GM18858 (cell line): ENCODE measurements around the gene FAR1.
A peak's percentile ranks its signal among the peaks of the same experiment; 100 is the strongest.

ENCODE experiments used
- ATAC-seq: cut with Tn5 transposase; IDR thresholded peaks from one replicate; pipeline ENCODE4 v1.9.1; 2021; ENCODE audit not compliant: unreplicated experiment

Gene FAR1

DNA sequence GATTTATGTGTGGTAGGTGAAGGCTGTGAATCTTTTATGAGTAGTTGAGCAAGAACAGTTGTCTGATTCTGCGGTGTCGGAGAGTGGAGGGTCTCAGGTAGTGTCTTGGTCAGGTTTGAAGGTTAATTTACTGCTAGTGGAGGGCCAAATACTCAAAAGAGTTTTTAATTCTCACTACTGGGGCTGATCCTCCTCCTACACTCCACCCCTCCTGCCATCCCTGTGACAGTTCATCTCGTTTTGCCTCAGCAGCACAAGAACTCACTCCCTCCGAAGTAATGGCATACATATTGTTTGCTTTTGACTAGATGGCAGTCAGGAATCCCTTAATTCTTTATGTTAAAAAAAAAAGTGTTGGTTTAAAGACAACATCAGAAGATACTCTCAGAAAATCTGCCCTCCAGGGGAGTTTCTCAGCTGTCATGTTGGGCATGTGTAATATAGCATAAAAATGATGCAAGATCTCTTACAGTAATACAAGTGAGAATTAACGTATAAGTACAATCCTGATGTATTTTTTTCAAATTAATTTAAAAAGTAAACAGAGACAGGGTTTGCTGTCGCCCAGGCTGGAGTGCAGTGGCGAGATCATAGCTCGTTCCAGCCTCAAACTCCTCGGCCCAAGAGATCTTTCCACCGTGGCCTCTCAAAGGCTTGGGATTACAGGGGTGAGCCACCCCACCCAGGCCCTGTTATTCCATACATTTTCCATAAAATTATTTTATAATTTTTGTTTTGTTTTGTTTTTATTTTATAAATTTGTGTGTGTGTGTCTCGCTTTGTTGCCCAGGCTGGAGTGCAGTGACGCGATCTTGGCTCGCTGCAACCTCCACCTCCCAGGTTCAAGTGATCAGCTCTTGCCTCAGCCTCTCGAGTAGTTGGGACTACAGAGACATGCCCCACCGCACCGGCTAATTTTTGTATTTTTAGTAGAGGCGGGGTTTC is 1.3 kb downstream of the FAR1 start:
- ATAC-seq: no peak

DNA sequence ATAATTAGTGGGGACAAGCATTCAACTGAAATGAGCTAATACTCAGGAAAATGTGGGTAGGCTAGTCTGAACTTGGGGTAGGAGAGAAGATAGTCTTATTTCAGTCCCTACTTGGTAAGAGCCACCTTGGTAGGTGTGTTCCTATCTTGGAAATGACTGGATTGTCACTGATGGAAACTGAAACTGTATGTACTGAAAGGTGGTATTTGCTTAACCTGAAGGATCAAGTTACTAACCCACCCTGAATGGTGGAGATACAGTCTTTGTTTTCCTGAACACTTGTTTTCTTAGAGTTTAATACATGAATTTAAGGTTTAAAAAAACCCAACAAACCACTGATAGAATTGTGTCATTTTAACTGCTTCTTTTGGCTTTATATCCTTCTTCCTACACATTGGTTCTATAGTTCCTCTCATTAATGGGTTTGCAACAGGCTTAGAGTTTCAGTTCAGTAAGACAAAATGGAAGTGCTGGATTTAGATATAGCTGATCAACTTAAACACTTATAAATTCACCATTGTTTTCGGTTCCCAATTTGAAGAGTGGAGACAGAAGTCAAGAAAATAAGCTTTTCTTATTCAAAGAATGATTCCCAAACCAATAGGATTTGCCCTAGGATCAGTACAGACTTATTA is 4.2 kb downstream of the FAR1 start:
- no peak for ATAC-seq

DNA sequence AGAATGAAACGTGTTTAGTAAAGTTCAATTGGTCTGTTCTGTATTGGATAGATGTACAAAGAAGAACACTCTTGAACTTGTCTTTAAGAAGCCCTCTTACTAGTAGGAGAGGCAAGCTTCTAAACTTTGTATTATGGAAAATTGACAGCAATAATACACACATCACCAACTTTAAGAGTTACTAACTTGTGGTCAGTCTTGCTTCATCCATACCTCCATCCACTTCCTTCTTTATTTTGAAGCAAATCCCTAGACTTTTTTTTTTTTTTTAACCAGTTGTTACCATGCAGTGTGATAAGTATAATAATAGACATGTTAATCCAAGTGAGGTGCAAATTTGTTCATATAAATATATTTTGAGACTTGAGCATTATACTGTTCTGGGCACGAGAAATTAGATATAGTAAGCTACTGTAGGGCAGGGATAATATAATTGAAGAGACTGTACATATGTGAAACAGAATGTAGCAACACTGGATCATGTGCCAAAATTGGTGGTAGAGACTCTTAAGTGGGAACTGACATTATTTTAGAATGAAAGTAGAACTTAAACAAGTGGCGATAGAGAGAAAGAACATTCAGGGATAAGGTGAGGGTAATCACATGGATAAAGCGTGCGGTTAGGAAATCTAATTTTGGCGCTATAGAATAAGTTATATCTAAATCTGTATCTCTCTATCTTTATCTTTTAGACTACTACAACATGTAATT is 6.5 kb downstream of the FAR1 start:
- ATAC-seq: no peak

DNA sequence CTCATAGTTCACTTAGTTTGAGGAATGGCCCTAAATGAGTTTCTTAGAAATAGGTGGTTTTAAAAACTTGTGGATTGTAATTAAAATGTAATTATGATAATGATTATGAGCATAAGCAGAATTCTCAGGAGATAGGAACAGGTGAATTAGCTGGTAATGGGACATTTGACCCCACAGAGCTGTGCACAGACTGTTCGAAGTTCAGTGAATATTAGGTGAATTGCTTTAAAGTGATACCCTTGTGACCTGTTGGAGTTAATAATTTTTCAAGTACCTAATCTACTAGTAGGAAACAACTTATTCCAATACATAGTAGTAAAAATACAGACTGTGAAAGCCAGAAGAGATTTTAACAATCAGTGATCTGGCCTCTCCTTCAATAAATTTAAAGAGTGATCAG is 8.1 kb downstream of the FAR1 start:
- ATAC-seq: no peak

DNA sequence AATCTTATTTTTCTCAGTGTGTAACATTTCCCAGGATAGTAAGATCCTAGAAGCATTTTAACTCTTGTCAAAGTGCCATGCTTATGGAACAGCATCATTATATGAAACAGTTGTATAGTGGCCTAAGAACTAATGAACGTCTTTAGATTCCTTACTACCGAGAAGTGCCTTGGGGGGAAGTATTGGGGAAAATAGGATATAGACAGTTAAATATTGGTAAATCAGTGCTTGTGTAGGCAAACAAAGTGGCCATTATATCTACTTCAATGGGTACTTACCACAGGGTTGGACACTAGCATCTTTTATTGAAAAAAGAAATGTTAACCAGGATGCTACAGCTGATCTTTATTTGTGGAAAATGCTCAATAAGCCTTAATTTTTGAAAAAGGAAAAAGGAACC is 11.3 kb downstream of the FAR1 start:
- no peak for ATAC-seq

DNA sequence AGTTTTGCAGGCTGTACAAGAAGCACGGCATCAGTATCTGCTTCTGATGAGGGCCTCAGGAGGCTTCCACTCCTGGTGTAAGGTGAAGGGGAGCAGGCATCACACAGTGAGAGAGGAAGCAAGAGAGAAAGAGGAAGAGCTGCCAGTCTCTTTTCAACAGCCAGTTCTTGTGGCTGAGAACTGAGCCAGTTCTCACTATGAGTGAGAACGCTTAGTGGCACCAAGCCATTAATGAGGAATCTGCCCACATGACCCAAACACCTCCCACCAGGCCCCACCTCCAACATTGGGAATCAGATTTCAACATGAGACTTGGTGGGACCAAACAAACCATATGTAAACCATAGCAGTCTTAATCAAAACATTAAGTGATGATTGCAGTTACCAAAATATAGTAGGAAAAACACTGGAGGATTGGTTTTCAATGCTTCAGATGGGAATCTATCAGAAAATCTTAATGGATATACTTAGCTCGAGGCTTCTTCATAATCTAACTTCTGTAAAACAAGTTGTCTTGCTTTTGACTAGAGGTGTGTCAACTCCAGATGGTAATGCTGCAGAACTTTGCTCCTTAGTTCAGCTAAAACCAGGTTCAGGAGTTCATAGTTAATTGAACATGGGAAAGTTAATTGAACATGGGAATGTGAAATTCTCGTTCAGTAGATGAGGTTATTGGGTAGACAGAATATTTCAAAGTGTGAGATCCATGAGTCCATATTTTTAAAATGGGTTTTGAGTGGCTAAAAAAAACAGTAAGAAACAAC is 12.2 kb downstream of the FAR1 start:
- peak; percentile 82 for ATAC-seq

DNA sequence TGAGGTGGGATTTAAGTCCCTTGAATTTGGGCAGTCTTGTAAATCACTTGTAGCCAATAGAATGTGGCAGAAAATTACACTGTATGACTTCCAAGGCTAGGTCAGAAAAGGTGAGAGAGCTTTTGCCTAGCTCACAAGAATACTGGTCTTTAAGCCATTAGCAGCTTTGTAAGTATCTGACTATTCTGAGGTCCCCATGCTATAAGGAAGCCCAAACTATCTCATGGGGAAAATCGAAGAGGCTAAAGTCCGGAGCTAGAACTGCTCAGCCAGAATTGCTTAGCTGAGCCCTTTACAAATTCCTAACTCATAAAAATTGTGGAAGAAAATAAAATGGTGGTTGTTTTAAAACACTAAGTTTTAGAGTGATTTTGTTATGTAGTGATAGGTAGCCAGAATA is 13.0 kb downstream of the FAR1 start:
- no peak for ATAC-seq

DNA sequence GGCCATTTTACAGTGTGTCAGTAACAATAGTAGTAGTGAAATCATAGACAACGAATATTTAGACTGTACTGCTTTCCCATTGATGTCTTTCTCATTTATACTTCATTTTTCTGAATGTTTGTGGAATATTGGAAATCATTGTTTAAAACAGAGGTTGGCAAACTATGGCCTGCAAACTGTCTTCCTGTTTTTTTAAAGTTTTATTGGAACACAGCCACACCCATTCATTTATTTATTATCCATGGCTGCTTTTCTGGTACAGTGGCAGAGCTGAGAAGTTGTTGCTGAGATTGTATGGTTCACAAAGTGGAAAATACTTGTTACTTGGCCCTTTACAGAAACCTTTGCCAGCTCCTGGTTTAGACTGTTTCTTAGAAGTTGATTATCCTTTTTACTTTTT is 13.7 kb downstream of the FAR1 start:
- ATAC-seq: no peak

DNA sequence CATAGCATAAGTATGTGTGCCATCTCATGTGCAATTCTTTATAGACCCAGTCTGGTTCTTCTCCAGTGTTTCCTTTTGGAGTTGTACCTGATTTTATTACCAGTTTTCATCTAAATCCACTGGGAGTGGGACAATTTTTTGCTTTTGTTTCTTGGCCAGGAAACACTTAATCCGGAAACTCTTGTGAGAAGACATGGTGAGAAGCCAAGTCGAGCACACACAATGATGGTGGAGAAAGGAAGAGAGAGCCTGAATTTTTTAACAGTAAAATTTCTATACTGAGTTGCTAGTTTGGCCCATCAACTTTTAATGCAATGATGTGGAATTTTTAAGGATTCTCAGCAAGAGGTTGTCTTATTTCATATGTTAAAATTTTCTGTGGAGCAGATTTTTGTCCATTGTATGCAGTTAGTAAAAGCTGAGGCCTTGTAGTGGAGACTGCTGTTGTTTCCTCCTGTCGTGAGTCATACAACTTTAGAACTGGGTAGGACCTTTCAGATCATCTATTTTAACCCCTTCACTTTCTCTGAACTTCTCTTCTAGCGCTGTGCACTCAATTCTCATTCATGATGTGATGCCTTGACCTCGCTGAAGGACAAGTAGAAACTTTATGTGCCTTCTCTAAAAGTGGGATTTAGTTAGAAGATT is 17.1 kb downstream of the FAR1 start:
- ATAC-seq: no peak

DNA sequence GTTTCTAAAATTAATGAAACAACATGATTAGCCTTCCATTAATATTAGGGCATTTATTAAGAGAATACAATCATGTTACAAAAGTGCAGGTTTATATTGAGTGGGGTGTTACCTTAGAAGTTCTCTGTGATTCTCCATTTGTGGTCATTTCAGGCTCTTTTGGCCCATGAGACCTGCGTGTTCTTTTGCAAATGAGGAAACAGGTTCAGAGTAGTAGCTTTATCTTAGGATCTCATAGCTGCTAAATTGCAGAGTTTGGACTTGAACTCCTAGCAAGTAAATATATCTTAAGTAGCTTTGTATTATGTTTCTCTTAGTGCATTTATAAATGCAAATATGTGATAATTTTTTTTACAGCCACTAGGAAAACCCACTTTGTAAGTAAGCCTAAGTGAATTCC is 18.3 kb downstream of the FAR1 start:
- no peak for ATAC-seq

DNA sequence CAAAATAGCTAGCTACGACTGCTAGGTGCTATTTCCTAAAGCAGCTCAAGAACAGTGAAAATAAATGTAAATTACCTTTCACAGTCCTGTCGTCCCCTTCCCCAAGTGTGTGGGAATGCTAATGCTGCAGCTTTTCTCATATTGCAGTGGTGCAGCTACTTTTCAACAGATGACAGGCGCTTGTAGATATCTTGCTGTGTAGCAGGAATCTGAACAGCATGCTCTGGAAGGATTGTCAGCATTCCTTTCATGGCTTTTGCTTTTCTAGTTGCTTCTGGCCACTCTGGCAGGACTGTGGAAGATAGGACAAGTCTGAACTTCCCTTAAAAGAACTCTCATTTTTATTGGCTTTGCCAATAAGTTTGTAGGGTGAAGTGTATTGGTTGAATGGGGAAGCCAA is 18.8 kb downstream of the FAR1 start:
- ATAC-seq: no peak

DNA sequence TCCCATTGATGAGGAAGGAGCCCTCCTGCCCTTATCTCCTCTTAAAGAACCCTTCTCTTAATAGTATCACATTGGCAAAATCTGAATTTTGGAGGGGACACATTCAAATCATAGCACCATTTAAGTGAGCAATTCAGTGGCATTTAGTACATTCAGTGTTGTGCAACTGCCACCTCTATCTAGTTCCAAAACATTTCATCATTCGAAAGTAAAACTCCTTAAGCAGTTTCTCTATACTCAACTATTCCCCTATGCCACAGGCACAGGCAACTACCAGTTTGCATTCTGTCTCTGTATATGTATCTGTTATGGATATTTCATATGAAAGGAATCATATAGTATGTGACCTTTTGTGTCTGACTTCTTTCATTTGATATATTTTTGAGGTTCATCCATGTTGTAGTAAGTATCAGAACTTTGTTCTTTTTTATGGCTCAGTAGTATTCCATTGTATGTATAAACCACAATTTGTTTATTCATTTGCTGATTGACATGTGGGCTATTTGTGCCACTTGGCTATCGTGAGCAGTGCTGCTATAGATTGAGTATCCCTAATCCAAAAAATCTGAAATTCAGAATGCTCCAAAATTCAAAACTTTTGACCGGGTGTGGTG is 22.9 kb downstream of the FAR1 start:
- no peak for ATAC-seq

DNA sequence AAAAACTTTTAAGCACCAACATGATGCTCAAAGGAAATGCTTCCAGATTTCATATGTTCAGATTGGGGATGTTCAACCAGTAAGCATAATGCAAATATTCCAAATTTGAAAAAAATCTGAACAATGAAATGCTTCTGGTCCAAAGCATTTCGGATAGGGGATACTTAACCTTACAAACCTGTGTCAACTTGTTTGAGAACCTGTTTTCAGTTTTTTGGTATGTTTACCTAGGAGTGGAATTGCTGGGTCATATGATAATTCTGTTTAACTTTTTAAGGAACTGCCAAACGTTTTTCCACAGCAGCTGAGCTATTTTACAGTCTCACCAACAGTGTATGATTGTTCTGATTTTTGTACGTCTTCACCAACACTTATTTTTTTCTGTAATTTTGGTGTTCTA is 23.7 kb downstream of the FAR1 start:
- ATAC-seq: no peak

DNA sequence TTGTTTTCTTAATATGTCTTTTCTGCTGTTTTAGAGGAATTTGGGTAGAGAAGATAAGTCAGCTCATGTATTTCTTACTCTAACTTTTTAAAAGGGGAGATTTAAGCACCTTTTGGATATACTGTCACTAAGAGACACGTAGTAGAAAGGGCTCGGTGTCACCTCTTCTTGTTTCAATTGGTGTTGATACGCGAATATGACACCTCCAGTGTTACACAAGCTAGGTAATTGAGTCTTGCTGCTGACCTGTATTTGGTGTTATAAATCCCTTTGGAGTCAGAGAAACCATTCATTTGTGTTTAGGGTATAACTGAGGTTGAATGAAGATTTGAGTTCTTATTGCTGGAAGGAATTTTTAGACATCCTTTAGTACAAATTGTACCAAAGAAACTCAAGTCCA is 25.6 kb downstream of the FAR1 start:
- ATAC-seq: no peak

DNA sequence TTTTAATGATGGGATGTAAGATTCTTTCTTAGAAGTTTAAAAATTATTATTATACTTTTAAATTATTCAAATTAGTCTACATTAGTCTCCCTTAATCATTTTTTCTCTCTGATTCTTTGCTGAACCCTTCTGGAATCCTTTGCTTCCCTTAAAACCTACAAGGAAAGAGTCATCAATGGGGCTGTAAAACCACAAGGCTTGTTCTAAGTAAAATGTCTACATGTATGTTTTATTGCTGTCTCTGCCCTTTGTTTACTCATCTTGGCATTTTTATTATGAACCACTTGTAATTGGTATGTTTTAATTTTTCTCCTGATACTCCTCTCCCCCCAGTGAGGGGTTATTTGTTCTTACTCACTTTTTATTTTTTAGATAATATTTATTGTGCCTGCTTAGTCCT is 27.4 kb downstream of the FAR1 start:
- ATAC-seq: no peak

DNA sequence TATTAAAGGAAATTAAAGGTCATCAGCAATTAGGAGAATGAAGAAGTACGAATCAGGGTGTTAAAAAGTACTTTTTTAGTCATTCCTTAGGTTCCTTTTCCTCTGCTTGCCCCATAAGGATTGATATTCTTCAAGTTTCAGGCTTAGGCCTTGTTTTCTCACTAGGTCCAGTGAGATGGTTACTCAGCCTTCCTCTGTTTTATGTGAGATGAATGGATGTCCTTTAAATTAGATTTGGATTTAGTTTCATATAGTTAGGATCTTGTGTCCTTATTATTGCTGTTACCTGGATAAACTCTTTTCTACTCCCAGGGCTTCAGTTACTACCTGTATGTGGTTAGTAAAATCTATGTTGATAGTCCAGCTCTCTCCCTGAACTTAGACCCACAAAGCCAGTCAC is 29.2 kb downstream of the FAR1 start:
- ATAC-seq: no peak

DNA sequence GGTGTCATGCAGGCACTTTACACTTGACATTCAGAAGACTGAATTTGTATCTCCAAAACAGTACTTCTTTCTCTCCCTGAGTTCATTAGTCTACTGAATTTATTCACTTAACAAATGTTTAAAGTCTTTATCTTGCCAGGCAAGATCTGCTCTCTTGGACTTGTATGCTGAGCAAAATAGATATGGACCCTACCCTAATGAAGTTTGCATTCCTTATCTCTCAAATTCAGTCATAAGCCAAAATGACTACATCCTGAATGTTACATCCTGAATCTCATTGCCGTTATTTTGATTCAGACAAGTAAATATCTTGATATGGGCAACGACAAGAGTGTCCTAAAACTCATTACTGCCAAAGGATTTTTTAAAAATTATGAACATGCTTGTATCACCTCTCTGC is 29.7 kb downstream of the FAR1 start:
- ATAC-seq: no peak

DNA sequence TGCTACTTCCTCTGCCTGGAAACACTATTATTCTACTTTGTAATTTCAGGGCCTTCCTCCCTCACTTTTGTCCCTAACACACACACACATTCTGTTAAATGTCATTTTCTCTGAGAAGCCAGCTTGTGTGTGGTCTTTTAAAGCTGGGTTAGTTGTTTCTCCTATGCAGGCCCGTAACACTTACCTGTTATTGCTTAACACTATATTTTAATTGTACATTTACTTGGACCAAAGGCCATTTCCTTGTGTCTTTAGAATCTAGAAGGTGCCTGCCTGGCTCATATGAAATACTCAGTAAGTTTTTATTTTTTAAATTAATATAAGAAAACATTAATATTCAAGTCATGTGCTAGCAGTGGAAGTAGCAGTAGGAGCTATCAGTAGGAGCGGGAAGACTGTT is 30.6 kb downstream of the FAR1 start:
- ATAC-seq: no peak

DNA sequence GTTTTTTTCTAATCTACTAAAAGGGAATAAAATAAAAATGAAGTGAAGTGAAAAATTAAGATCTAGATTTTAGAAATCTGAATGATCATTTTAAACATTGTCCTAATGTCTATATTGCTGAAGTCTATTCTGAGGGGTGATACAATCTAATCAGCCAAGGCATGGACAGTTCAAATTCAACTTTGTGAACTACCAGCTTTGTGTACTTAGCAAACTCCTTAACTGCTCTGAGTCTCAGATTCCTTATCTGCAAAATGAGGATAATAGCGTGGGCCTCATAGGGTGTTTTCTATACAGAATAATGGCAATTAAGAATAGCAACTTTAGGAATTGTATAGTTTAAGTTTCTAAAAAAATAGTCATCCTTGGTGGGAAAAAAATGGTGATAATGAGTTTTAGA is 31.4 kb downstream of the FAR1 start:
- ATAC-seq: no peak

DNA sequence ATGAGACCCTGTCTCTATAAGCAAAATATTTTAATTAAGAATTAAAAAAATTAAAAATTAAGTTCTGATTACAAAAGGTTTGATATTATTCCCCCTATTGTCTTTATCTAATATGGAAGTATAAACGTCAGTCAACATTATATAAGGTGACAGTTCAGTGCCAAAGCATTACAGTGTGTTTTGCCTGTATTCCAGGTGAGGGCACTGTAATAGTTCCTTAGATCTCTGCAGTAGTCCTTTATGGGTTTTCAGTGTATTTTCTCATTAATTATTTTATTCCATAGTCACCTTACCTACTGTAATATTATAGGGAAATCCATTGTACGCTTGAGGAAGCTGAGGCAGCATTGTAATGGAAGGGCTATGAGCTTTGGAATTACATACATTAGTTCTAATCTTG is 33.0 kb downstream of the FAR1 start:
- no peak for ATAC-seq
